ENCODE measurements around the gene SCN2A.
"Not testable (repeated sequence)": the region's sequence is repeated elsewhere in the genome, so short reads cannot be mapped to it uniquely, and the experiment has no call there.

SCN2A gene

GRCh38 chr2:165251366-165251765, 12.2 kb downstream of the SCN2A start:
- Histone ChIP-seq H3K4me1 (ENCODE audit: control insufficient read depth in 1 of 2, insufficient read depth in 1 of 2, low read depth in 1 of 2, low read length in 1 of 2) (no peaks in the 10 kb centered on the region), H3K36me3 (no peaks in the 10 kb centered on the region), H3K27me3 (no peaks in the 10 kb centered on the region), H3K27ac (no peak overlapping the region), H3K4me3 (ENCODE audit: low read depth in 1 of 2, low read length in 1 of 2) (no peak overlapping the region), H3K9me3 (no peaks in the 10 kb centered on the region)
- TF ChIP-seq, protein P1, sequence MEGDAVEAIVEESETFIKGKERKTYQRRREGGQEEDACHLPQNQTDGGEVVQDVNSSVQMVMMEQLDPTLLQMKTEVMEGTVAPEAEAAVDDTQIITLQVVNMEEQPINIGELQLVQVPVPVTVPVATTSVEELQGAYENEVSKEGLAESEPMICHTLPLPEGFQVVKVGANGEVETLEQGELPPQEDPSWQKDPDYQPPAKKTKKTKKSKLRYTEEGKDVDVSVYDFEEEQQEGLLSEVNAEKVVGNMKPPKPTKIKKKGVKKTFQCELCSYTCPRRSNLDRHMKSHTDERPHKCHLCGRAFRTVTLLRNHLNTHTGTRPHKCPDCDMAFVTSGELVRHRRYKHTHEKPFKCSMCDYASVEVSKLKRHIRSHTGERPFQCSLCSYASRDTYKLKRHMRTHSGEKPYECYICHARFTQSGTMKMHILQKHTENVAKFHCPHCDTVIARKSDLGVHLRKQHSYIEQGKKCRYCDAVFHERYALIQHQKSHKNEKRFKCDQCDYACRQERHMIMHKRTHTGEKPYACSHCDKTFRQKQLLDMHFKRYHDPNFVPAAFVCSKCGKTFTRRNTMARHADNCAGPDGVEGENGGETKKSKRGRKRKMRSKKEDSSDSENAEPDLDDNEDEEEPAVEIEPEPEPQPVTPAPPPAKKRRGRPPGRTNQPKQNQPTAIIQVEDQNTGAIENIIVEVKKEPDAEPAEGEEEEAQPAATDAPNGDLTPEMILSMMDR (IDR thresholded peaks at IDR 0.05) = no peak

GRCh38 chr2:165253178-165253577, 14.0 kb downstream of the SCN2A start:
- Histone ChIP-seq H3K27me3 (no peaks in the 10 kb centered on the region), H3K4me1 (ENCODE audit: control insufficient read depth in 1 of 2, insufficient read depth in 1 of 2, low read depth in 1 of 2, low read length in 1 of 2) (no peaks in the 10 kb centered on the region), H3K36me3 (no peaks in the 10 kb centered on the region), H3K9me3 (no peaks in the 10 kb centered on the region), H3K27ac (no peak overlapping the region), H3K4me3 (ENCODE audit: low read depth in 1 of 2, low read length in 1 of 2) (no peak overlapping the region)
- TF ChIP-seq, protein P1 (IDR thresholded peaks at IDR 0.05) = no peak

DNA sequence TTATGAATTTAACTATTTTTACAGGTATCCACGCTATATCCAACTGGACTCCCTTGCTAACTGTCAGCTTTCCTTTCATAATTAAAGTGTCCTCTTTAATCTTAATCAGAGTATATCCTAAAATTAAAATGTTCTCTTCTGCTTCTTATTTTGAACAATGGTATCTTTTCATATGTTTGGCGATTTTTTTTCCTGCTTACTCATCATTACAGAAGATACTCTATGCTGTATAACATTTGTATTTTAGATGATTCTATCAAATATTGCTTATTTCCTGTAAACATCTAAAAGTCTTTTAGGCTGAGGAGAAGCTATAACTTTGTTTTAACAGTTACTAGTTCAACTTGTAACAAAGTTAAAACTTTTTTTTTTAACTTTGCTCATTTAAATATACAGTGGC, 17.4 kb downstream of the SCN2A start:
- H3K4me1 ChIP-seq (ENCODE audit: control insufficient read depth in 1 of 2, insufficient read depth in 1 of 2, low read depth in 1 of 2, low read length in 1 of 2) = no peaks in the 10 kb centered on the region
- TF ChIP-seq, protein P1 (IDR thresholded peaks at IDR 0.05) = no peak
- H3K27me3 ChIP-seq = no peaks in the 10 kb centered on the region
- H3K9me3 ChIP-seq = no peaks in the 10 kb centered on the region
- H3K27ac ChIP-seq = no peak overlapping the region
- no peaks in the 10 kb centered on the region for H3K36me3 ChIP-seq
- H3K4me3 ChIP-seq (ENCODE audit: low read depth in 1 of 2, low read length in 1 of 2) = no peak overlapping the region

GRCh38 chr2:165260347-165260746, 21.1 kb downstream of the SCN2A start:
- H3K4me1 ChIP-seq (ENCODE audit: control insufficient read depth in 1 of 2, insufficient read depth in 1 of 2, low read depth in 1 of 2, low read length in 1 of 2); H3K9me3 ChIP-seq; H3K36me3 ChIP-seq; H3K4me3 ChIP-seq (ENCODE audit: low read depth in 1 of 2, low read length in 1 of 2); H3K27me3 ChIP-seq; H3K27ac ChIP-seq: not testable (repeated sequence)

DNA sequence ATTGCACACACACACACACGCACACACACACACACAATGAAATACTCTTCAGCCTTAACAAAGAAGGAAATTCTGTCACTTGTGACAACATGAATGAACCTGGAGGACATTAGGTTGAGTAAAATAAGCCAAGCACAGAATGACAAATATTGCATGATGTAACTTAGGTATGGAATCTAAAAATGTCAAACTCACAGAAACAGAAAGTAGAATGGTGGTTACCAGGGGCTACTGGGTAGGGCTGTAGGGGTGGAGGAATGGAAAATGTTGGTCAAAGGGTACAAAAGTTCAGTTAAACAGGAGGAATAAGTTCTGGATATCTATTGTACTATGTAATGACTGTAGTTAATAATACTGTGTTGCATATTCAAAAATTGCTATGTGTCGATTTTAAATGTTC, 29.5 kb downstream of the SCN2A start:
- Histone ChIP-seq H3K36me3 (no peaks in the 10 kb centered on the region), H3K27ac (no peak overlapping the region), H3K4me3 (ENCODE audit: low read depth in 1 of 2, low read length in 1 of 2) (no peak overlapping the region), H3K4me1 (ENCODE audit: control insufficient read depth in 1 of 2, insufficient read depth in 1 of 2, low read depth in 1 of 2, low read length in 1 of 2) (no peaks in the 10 kb centered on the region), H3K27me3 (no peaks in the 10 kb centered on the region), H3K9me3 (no peaks in the 10 kb centered on the region)
- TF ChIP-seq, protein P1 (IDR thresholded peaks at IDR 0.05) = no peak

- no peaks in the 10 kb centered on the region for H3K27me3 ChIP-seq
Measured at GRCh38 chr2:165273176-165273575, 34.0 kb downstream of the SCN2A start.

More at GRCh38 chr2:165273176-165273575, 34.0 kb downstream of the SCN2A start:
- Histone ChIP-seq H3K36me3 (no peaks in the 10 kb centered on the region), H3K4me1 (ENCODE audit: control insufficient read depth in 1 of 2, insufficient read depth in 1 of 2, low read depth in 1 of 2, low read length in 1 of 2) (no peaks in the 10 kb centered on the region), H3K4me3 (ENCODE audit: low read depth in 1 of 2, low read length in 1 of 2) (no peak overlapping the region), H3K27ac (no peak overlapping the region), H3K9me3 (no peaks in the 10 kb centered on the region)
- TF ChIP-seq, protein P1 (IDR thresholded peaks at IDR 0.05) = no peak

Measured in neutrophil (primary cell).